ENCODE measurements around the gene USP5. TPM values are rescaled to one million over a fixed set of nuclear protein-coding genes. Genes with fewer than 3 reads are reported as not detected.

The USP5 gene
- total and polyA plus RNA-seq, 2 of the 8 experiments (the other 6 are each of a cell fraction or from before 2014, with no cell fraction given) = 66.5 to 148 TPM

GRCh38 chr12:6869049-6870021 is 17.4 kb downstream of the USP5 start (continued):
- TF ChIP-seq SRF (IDR thresholded peaks at IDR 0.05; ENCODE audit: low read depth, low read length) = no peak
- peak in 2 of 3 experiments; percentile 85 to 95; a peak in 3 of 4 replicates for TF ChIP-seq CTCF (IDR thresholded peaks at IDR 0.05; ENCODE audit: control extremely low read depth in 1 of 3, insufficient read depth in 1 of 3, low read depth in 1 of 3, low read length in 3 of 3)
- TF ChIP-seq SAP30 (IDR thresholded peaks at IDR 0.05; ENCODE audit: insufficient read depth, insufficient replicate concordance, low read length) = peak; percentile 6
- peak; percentile 78 to 84 for TF ChIP-seq RAD21 (IDR thresholded peaks at IDR 0.05 in 1 of 2, conservative IDR thresholded peaks at IDR 0.05 in 1 of 2; ENCODE audit: low read depth in 2 of 2, low read length in 2 of 2)
- no peak for TF ChIP-seq HDAC2 (IDR thresholded peaks at IDR 0.05; ENCODE audit: borderline replicate concordance in 1 of 2, low read depth in 2 of 2, low read length in 2 of 2)

Data from H1 (cell line).